DOHH2 (cell line): ENCODE data around the gene TTC19.

Source experiments
- H3F3A ChIP-seq: fragments of 200-600 bp; sonication (generic), shearing (Covaris generic); 2 replicates; pipeline ENCODE4 v1.6.0; 2016; ENCODE audit warnings: antibody characterized with exemption, mild to moderate bottlenecking; ENCODE audit not compliant: control insufficient read depth, insufficient read depth
- H3K27ac ChIP-seq: fragments of 200-600 bp; sonication (generic); 2 replicates; pipeline ENCODE4 v1.5.1; 2014; ENCODE audit warnings: low read depth, mild to moderate bottlenecking, low read length, moderate library complexity
- H3K27me3 ChIP-seq: fragments of 200-600 bp; sonication (generic); 2 replicates; pipeline ENCODE4 v1.6.1; 2014; ENCODE audit warnings: mild to moderate bottlenecking, low read length, mixed read lengths; ENCODE audit not compliant: control insufficient read depth
- H3K36me3 ChIP-seq: fragments of 200-600 bp; sonication (generic); 2 replicates; pipeline ENCODE4 v1.6.1; 2014; ENCODE audit warnings: mild to moderate bottlenecking, low read length, moderate library complexity, mixed read lengths; ENCODE audit not compliant: control insufficient read depth
- H3K4me1 ChIP-seq: fragments of 200-600 bp; sonication (generic); 2 replicates; pipeline ENCODE4 v1.6.1; 2014; ENCODE audit warnings: mild to moderate bottlenecking, low read length, mixed read lengths; ENCODE audit not compliant: control insufficient read depth
- H3K4me2 ChIP-seq: fragments of 200-600 bp; sonication (generic); 2 replicates; pipeline ENCODE4 v1.6.0; 2014; ENCODE audit warnings: mild to moderate bottlenecking, low read length, moderate library complexity
- H3K4me3 ChIP-seq: fragments of 200-600 bp; sonication (generic); 2 replicates; pipeline ENCODE4 v1.5.1; 2014; ENCODE audit warnings: mild to moderate bottlenecking, low read length, mixed read lengths
- H3K79me2 ChIP-seq: fragments of 200-600 bp; sonication (generic); 2 replicates; pipeline ENCODE4 v1.6.1; 2014; ENCODE audit warnings: mild to moderate bottlenecking, low read length, mixed read lengths; ENCODE audit not compliant: control insufficient read depth
- H3K9me2 ChIP-seq: fragments of 200-600 bp; sonication (generic); replicated peaks from 2 replicates; pipeline ENCODE4 v1.6.1; 2014; ENCODE audit warnings: mild to moderate bottlenecking, low read length, mixed read lengths; ENCODE audit not compliant: control insufficient read depth
- H3K9me3 ChIP-seq: fragments of 200-600 bp; sonication (generic); 2 replicates; pipeline ENCODE4 v1.6.1; 2014; ENCODE audit warnings: antibody characterized with exemption, low read length, mixed read lengths; ENCODE audit not compliant: control insufficient read depth, insufficient read depth
- H4K20me1 ChIP-seq: fragments of 200-600 bp; sonication (generic); 2 replicates; pipeline ENCODE4 v1.6.0; 2014; ENCODE audit warnings: low read depth, mild to moderate bottlenecking, antibody characterized with exemption, low read length, moderate library complexity; ENCODE audit not compliant: control insufficient read depth, insufficient read depth
- EZH2phosphoT487 ChIP-seq: fragments of 200-600 bp; sonication (generic); IDR thresholded peaks from 2 replicates; pipeline ENCODE4 v1.6.1; 2017; ENCODE audit warnings: borderline replicate concordance, mild to moderate bottlenecking, antibody characterized with exemption, low read length, moderate library complexity, mixed read lengths
- TF ChIP-seq, protein P1 (sequence below): fragments of 200-600 bp; sonication (generic); IDR thresholded peaks from one replicate; pipeline ENCODE4 v1.5.1; 2014; ENCODE audit warnings: antibody characterized with exemption, mild to moderate bottlenecking, low read depth, low read length; ENCODE audit not compliant: poor library complexity, severe bottlenecking

Gene TTC19

DNA sequence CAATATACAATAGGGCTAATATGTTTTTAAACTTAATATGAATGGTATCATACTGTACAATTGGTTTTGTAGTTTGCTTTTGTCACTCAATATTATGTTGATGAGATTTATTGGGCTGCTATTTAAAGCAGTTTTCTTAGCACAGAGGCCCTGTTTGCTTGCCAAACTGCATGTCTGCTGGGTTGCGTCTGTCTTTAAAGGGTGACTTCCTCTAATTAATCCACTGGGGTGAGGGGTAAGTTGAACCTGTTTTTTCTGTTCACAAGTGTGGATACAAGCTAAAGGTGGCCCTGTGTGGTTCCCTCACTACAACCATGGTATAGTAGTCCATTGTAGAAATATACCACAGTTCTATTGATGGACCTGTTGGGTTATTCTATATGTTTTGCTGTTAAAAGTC lies 19.7 kb downstream of the TTC19 start:
- no peaks in the 10 kb centered on the region for H3K9me3 ChIP-seq
- TF ChIP-seq, protein P1, sequence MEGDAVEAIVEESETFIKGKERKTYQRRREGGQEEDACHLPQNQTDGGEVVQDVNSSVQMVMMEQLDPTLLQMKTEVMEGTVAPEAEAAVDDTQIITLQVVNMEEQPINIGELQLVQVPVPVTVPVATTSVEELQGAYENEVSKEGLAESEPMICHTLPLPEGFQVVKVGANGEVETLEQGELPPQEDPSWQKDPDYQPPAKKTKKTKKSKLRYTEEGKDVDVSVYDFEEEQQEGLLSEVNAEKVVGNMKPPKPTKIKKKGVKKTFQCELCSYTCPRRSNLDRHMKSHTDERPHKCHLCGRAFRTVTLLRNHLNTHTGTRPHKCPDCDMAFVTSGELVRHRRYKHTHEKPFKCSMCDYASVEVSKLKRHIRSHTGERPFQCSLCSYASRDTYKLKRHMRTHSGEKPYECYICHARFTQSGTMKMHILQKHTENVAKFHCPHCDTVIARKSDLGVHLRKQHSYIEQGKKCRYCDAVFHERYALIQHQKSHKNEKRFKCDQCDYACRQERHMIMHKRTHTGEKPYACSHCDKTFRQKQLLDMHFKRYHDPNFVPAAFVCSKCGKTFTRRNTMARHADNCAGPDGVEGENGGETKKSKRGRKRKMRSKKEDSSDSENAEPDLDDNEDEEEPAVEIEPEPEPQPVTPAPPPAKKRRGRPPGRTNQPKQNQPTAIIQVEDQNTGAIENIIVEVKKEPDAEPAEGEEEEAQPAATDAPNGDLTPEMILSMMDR = no peak
- no peak for TF ChIP-seq EZH2phosphoT487
- H3K27ac ChIP-seq = no peak overlapping the region
- H3K36me3 ChIP-seq = peaks cover 79% of the 10 kb centered on the region
- H3K4me1 ChIP-seq = no peaks in the 10 kb centered on the region
- no peaks in the 10 kb centered on the region for H3K9me2 ChIP-seq
- H3K79me2 ChIP-seq = peaks cover 72% of the 10 kb centered on the region
- no peak overlapping the region for H3K4me3 ChIP-seq
- peaks cover 7% of the 10 kb centered on the region for H4K20me1 ChIP-seq
- H3F3A ChIP-seq = peaks cover 5% of the 10 kb centered on the region; the same call in 1 of the 2 replicates
- no peak overlapping the region for H3K4me2 ChIP-seq
- no peaks in the 10 kb centered on the region for H3K27me3 ChIP-seq

DNA sequence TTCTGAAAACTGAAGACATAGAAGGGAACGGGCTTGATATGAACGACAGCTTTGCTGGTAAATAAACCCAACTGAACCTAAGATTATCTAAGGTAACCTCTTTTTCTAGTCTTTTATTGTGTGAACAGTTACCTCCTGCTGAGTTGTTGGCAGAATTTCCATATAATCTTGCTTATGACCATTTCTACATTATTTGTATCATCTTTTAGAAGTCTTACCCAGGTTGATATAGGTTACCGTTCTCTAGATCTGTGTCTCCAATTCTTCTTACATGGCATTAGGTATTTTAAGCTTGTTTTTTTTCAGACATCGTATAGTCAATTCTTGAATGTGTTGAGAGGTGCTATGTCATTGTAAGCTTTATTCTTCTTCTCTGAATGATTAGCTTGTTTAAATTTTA lies 24.3 kb downstream of the TTC19 start:
- peaks cover 91% of the 10 kb centered on the region for H3K36me3 ChIP-seq
- H3K4me1 ChIP-seq = no peaks in the 10 kb centered on the region
- TF ChIP-seq EZH2phosphoT487 = no peak
- TF ChIP-seq, protein P1 = no peak
- peaks cover 5% of the 10 kb centered on the region; the same call in 1 of the 2 replicates for H4K20me1 ChIP-seq
- H3K79me2 ChIP-seq = peaks cover 51% of the 10 kb centered on the region
- H3K27ac ChIP-seq = no peak overlapping the region
- no peaks in the 10 kb centered on the region for H3K27me3 ChIP-seq
- peaks cover 6% of the 10 kb centered on the region for H3F3A ChIP-seq
- H3K9me2 ChIP-seq = no peaks in the 10 kb centered on the region
- no peak overlapping the region for H3K4me3 ChIP-seq
- H3K4me2 ChIP-seq = no peak overlapping the region
- no peaks in the 10 kb centered on the region for H3K9me3 ChIP-seq

GRCh38 chr17:16025202-16025601 lies 25.6 kb downstream of the TTC19 start:
- H3K4me3 ChIP-seq = no peak overlapping the region
- no peak overlapping the region for H3K27ac ChIP-seq
- H3K36me3 ChIP-seq = peaks cover 89% of the 10 kb centered on the region
- no peak overlapping the region for H3K4me2 ChIP-seq
- H3F3A ChIP-seq = peaks cover 11% of the 10 kb centered on the region
- H3K9me2 ChIP-seq = no peaks in the 10 kb centered on the region
- H4K20me1 ChIP-seq = peaks cover 5% of the 10 kb centered on the region; the same call in 1 of the 2 replicates
- H3K4me1 ChIP-seq = no peaks in the 10 kb centered on the region
- peaks cover 38% of the 10 kb centered on the region for H3K79me2 ChIP-seq
- H3K9me3 ChIP-seq = no peaks in the 10 kb centered on the region
- TF ChIP-seq EZH2phosphoT487 = no peak
- TF ChIP-seq, protein P1 = no peak
- no peaks in the 10 kb centered on the region for H3K27me3 ChIP-seq

DNA sequence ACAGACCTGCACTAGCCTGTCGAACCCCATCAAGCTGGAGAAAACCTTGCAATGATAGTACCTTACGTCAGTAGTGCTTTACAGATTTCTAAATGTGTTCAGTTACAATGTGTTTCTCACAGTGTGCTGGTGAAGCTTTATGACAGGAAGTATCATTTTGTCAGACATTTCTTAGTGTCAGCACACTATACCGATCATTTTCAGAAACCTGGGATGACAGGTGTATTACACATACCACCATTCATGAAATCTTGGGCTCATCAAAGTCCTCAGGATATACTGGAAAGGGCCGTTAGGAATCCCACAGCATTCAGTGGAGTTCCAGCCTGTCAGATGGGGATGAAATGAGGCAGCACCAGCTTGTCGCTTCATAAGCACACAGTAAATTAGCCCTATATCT lies 27.3 kb downstream of the TTC19 start:
- H3K9me2 ChIP-seq = no peaks in the 10 kb centered on the region
- no peaks in the 10 kb centered on the region for H3K27me3 ChIP-seq
- peaks cover 5% of the 10 kb centered on the region; the same call in 1 of the 2 replicates for H4K20me1 ChIP-seq
- peaks cover 25% of the 10 kb centered on the region for H3K79me2 ChIP-seq
- no peaks in the 10 kb centered on the region for H3K4me1 ChIP-seq
- TF ChIP-seq, protein P1 = no peak
- TF ChIP-seq EZH2phosphoT487 = no peak
- H3K4me3 ChIP-seq = no peak overlapping the region
- no peak overlapping the region for H3K27ac ChIP-seq
- no peaks in the 10 kb centered on the region for H3K9me3 ChIP-seq
- H3K4me2 ChIP-seq = no peak overlapping the region
- H3F3A ChIP-seq = peaks cover 11% of the 10 kb centered on the region
- H3K36me3 ChIP-seq = peaks cover 93% of the 10 kb centered on the region
